SK-N-MC (cell line): ENCODE data around the gene GKN1.

Source experiments
- DNase-seq: peaks from one replicate; pipeline ENCODE4 v3.0.0-alpha.2; 2011; ENCODE audit warnings: low read depth, low spot score
- H3K27ac ChIP-seq: fragments of 200-600 bp; sonication (generic); 2 replicates; pipeline ENCODE4 v1.5.1; 2016; ENCODE audit warnings: mixed run types
- H3K36me3 ChIP-seq: fragments of 200-600 bp; sonication (generic); 2 replicates; pipeline ENCODE4 v1.6.1; 2017; ENCODE audit warnings: antibody characterized with exemption, low read length, mixed read lengths; ENCODE audit not compliant: insufficient read depth
- H3K4me3 ChIP-seq: fragments of 200-600 bp; sonication (generic); 2 replicates; pipeline ENCODE4 v1.5.1; 2016
- H3K9ac ChIP-seq: fragments of 200-600 bp; sonication (generic); 2 replicates; pipeline ENCODE4 v1.8.0; 2017; ENCODE audit warnings: mixed run types, mixed read lengths; ENCODE audit not compliant: insufficient read length
- H3K9me3 ChIP-seq: fragments of 200-600 bp; sonication (generic); 2 replicates; pipeline ENCODE4 v1.6.1; 2017; ENCODE audit warnings: low read depth, mild to moderate bottlenecking, antibody characterized with exemption, low read length, moderate library complexity, mixed read lengths
- EZH2 ChIP-seq: fragments of 200-600 bp; sonication (generic); IDR thresholded peaks from one replicate; pipeline ENCODE4 v1.6.1; 2017; ENCODE audit warnings: antibody characterized with exemption
- FOXP2 ChIP-seq: optimal IDR thresholded peaks from 2 replicates; pipeline ENCODE3; 2011; ENCODE audit warnings: mild to moderate bottlenecking, moderate library complexity; ENCODE audit not compliant: insufficient read depth; ENCODE audit errors: extremely low read length, control extremely low read depth
- POLR2AphosphoS5 ChIP-seq: IDR thresholded peaks from 2 replicates; pipeline ENCODE4 v1.6.1; 2012; ENCODE audit warnings: mild to moderate bottlenecking, low read depth, low read length, borderline replicate concordance

GKN1 gene

GRCh38 chr2:68974251-68974650 lies at the start of gene GKN1:
Gene GKN1 (plus strand): TSS chr2:68974636. CDS start chr2:68974678, 42 bp downstream.
- Histone ChIP-seq H3K27ac (no peak within 1 kb of the TSS), H3K36me3 (no peaks in the 10 kb centered on the region), H3K9me3 (no peaks in the 10 kb centered on the region), H3K9ac (no peak within 1 kb of the TSS), H3K4me3 (no peak within 1 kb of the TSS)
- DNase-seq, result no peak
- TF ChIP-seq EZH2 (no peak), FOXP2 (no peak), POLR2AphosphoS5 (no peak)

- Histone ChIP-seq H3K9ac (no peak overlapping the region), H3K36me3 (no peaks in the 10 kb centered on the region), H3K4me3 (no peak overlapping the region), H3K9me3 (no peaks in the 10 kb centered on the region), H3K27ac (no peak overlapping the region)
- TF ChIP-seq POLR2AphosphoS5 (no peak), FOXP2 (no peak), EZH2 (no peak)
- peak; percentile 32 for DNase-seq
Observed at GRCh38 chr2:68925295-68925896, 49.0 kb upstream of the GKN1 start.

GRCh38 chr2:68926796-68927195 lies 47.6 kb upstream of the GKN1 start:
- Histone ChIP-seq H3K27ac (no peak overlapping the region), H3K9ac (no peak overlapping the region), H3K4me3 (no peak overlapping the region), H3K9me3 (no peaks in the 10 kb centered on the region), H3K36me3 (no peaks in the 10 kb centered on the region)
- TF ChIP-seq POLR2AphosphoS5, result no peak
- no peak for TF ChIP-seq FOXP2
- TF ChIP-seq EZH2, result no peak
- DNase-seq, result no peak

- H3K36me3 ChIP-seq, result no peaks in the 10 kb centered on the region
- H3K9me3 ChIP-seq, result no peaks in the 10 kb centered on the region
- no peak for TF ChIP-seq POLR2AphosphoS5
- TF ChIP-seq FOXP2, result no peak
- no peak for TF ChIP-seq EZH2
Observed at GRCh38 chr2:68931149-68931711, 43.2 kb upstream of the GKN1 start.

GRCh38 chr2:68931799-68932198 lies 42.6 kb upstream of the GKN1 start:
- no peak overlapping the region for H3K27ac ChIP-seq
- TF ChIP-seq POLR2AphosphoS5 (no peak), FOXP2 (no peak), EZH2 (no peak)
- H3K9ac ChIP-seq, result no peak overlapping the region
- H3K4me3 ChIP-seq, result no peak overlapping the region
- H3K36me3 ChIP-seq, result no peaks in the 10 kb centered on the region
- DNase-seq, result no peak
- H3K9me3 ChIP-seq, result no peaks in the 10 kb centered on the region

More at GRCh38 chr2:68931149-68931711, 43.2 kb upstream of the GKN1 start:
- DNase-seq, result no peak
- Histone ChIP-seq H3K4me3 (no peak overlapping the region), H3K9ac (no peak overlapping the region), H3K27ac (no peak overlapping the region)

GRCh38 chr2:68932402-68932801 lies 42.0 kb upstream of the GKN1 start:
- DNase-seq, result no peak
- TF ChIP-seq EZH2 (no peak), POLR2AphosphoS5 (no peak), FOXP2 (no peak)
- Histone ChIP-seq H3K9ac (no peak overlapping the region), H3K27ac (no peak overlapping the region), H3K36me3 (no peaks in the 10 kb centered on the region), H3K9me3 (no peaks in the 10 kb centered on the region), H3K4me3 (no peak overlapping the region)

GRCh38 chr2:68934021-68934420 lies 40.4 kb upstream of the GKN1 start:
- TF ChIP-seq POLR2AphosphoS5, result no peak
- TF ChIP-seq EZH2, result no peak
- TF ChIP-seq FOXP2, result no peak
- Histone ChIP-seq H3K9ac (no peak overlapping the region), H3K9me3 (no peaks in the 10 kb centered on the region), H3K4me3 (no peak overlapping the region), H3K27ac (no peak overlapping the region), H3K36me3 (no peaks in the 10 kb centered on the region)
- no peak for DNase-seq

- Histone ChIP-seq H3K9me3 (no peaks in the 10 kb centered on the region), H3K27ac (no peak overlapping the region), H3K9ac (no peak overlapping the region), H3K4me3 (no peak overlapping the region), H3K36me3 (no peaks in the 10 kb centered on the region)
- DNase-seq, result no peak
- TF ChIP-seq EZH2 (no peak), FOXP2 (no peak), POLR2AphosphoS5 (no peak)
Observed at GRCh38 chr2:68935471-68935870, 39.0 kb upstream of the GKN1 start.
